ENCODE data around the gene TRABD2A.

DNA sequence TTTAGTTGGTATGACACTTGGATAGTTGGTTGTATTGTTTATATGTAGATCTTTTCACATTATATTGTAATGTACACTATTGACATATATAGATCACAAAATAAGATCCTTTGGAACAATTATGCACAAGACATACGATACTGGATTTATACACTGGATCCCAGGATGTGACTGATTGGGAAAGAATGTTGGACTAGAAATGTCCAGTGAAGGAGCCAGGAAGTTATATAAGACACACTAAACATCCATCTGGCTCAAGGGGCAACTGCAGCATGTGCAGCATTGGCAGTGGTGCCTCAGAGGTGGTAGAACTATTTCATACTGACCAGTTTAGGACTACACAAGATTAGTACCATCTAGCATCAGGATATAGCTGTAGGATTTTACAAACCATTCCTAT is 104.9 kb downstream of the TRABD2A start:
- no peak for TF ChIP-seq POLR2AphosphoS5 (IDR thresholded peaks at IDR 0.05; ENCODE audit: borderline replicate concordance, low read depth, low read length)
- no peak for TF ChIP-seq EZH2 (IDR thresholded peaks at IDR 0.05)
- no peak for TF ChIP-seq FOXP2 (optimal IDR thresholded peaks at IDR 0.05; ENCODE audit: control extremely low read depth, extremely low read length, insufficient read depth)
